Fibroblast of lung (primary cell): ENCODE data around the gene RRAS2. TPM values are rescaled to one million over a fixed set of nuclear protein-coding genes. Genes with fewer than 3 reads are reported as not detected.

Experiments
- DNase-seq, 2 donors: peaks; one replicate each; pipeline versions ENCODE4 v3.0.0 to v3.0.0-alpha.2; 2010; ENCODE audit warnings: low read depth in 2 of 2
- H2AFZ ChIP-seq: 2 replicates; pipeline ENCODE4 v1.5.1; 2012; ENCODE audit warnings: low read length, control low read depth, inconsistent platforms
- H3K27ac ChIP-seq: 2 replicates; pipeline ENCODE4 v1.5.1; 2011; ENCODE audit warnings: low read length, control low read depth; ENCODE audit not compliant: insufficient read depth
- H3K27me3 ChIP-seq: 2 replicates; pipeline ENCODE4 v1.5.1; 2011; ENCODE audit warnings: mild to moderate bottlenecking, low read length; ENCODE audit not compliant: control insufficient read depth, insufficient read depth
- H3K36me3 ChIP-seq: 2 replicates; pipeline ENCODE4 v1.5.1; 2011; ENCODE audit warnings: low read length; ENCODE audit not compliant: control insufficient read depth, insufficient read depth
- H3K4me1 ChIP-seq: 2 replicates; pipeline ENCODE4 v1.5.1; 2011; ENCODE audit warnings: low read length; ENCODE audit not compliant: control insufficient read depth, insufficient read depth; ENCODE audit errors: extremely low read depth
- H3K4me2 ChIP-seq: 2 replicates; pipeline ENCODE4 v1.5.1; 2011; ENCODE audit warnings: low read length, control low read depth; ENCODE audit not compliant: insufficient read depth; ENCODE audit errors: extremely low read depth
- H3K4me3 ChIP-seq, 4 experiments: fragments of 200-600 bp in 1 of 4; sonication (generic) in 1 of 4; replicated peaks in 1 of 4; 2 replicates each; pipeline ENCODE4 v1.5.1; 2011 to 2016; ENCODE audit warnings: low read length in 4 of 4, low read depth in 3 of 4, mild to moderate bottlenecking in 3 of 4, control low read depth in 2 of 4, inconsistent platforms in 1 of 4, mixed read lengths in 1 of 4; ENCODE audit not compliant: insufficient read depth in 1 of 4; ENCODE audit errors: control extremely low read depth in 1 of 4
- H3K79me2 ChIP-seq: 2 replicates; pipeline ENCODE4 v1.5.1; 2012; ENCODE audit warnings: mild to moderate bottlenecking, low read length, inconsistent platforms; ENCODE audit not compliant: control insufficient read depth, insufficient read depth
- H3K9ac ChIP-seq: 2 replicates; pipeline ENCODE4 v1.5.1; 2011; ENCODE audit warnings: mild to moderate bottlenecking, low read length, control low read depth; ENCODE audit not compliant: insufficient read depth
- H3K9me3 ChIP-seq: 2 replicates; pipeline ENCODE4 v1.5.1; 2012; ENCODE audit warnings: low read depth, low read length; ENCODE audit not compliant: control insufficient read depth, insufficient read depth
- H4K20me1 ChIP-seq: 2 replicates; pipeline ENCODE4 v1.5.1; 2011; ENCODE audit warnings: low read length; ENCODE audit not compliant: control insufficient read depth, insufficient read depth; ENCODE audit errors: extremely low read depth
- CTCF ChIP-seq, 2 donors: IDR thresholded peaks in 1 of 2; conservative IDR thresholded peaks in 1 of 2; 1 replicate in 1 of 2; 2 replicates in 1 of 2; pipeline ENCODE4 v1.5.1; 2011 to 2012; ENCODE audit warnings: low read length in 2 of 2, control low read depth in 1 of 2, inconsistent platforms in 1 of 2, low read depth in 1 of 2, mild to moderate bottlenecking in 1 of 2
- EZH2 ChIP-seq: IDR thresholded peaks from 2 replicates; pipeline ENCODE4 v1.5.1; 2012; ENCODE audit warnings: low read length, control low read depth, mild to moderate bottlenecking; ENCODE audit errors: missing control alignments
- polyA plus RNA-seq, 2 donors: library from polyadenylated mRNA; depleted of rRNA in 1 of 2; stranded (reverse) in 1 of 2; unstranded in 1 of 2; fragments of >200 nt; gene quantifications; 2 replicates each; pipeline ENCODE4 v1.2.1, GENCODE V29; 2011 to 2012; ENCODE audit warnings: missing spikeins in 1 of 2
- total RNA-seq: library from RNA; depleted of rRNA; stranded (reverse); fragments of >200 nt; gene quantifications from 2 replicates; pipeline ENCODE4 v1.2.1, GENCODE V29; 2014

The RRAS2 gene
- total and polyA plus RNA-seq, 2 donors (not counting 1 experiment from before 2014, with no cell fraction given), result 160 to 178 TPM

- peaks cover 8% of the 10 kb centered on the region for H3K27me3 ChIP-seq
Observed at GRCh38 chr11:14242187-14242586, 116.8 kb downstream of the RRAS2 start.

GRCh38 chr11:14240951-14241350 is 118.0 kb downstream of the RRAS2 start:
- no peaks in the 10 kb centered on the region for H3K79me2 ChIP-seq
- no peak overlapping the region for H3K9ac ChIP-seq
- H3K27me3 ChIP-seq, result peaks cover 11% of the 10 kb centered on the region
- H3K4me3 ChIP-seq, result no peak overlapping the region
- H2AFZ ChIP-seq, result no peak overlapping the region
- DNase-seq, result no peak
- H3K9me3 ChIP-seq, result no peaks in the 10 kb centered on the region
- H4K20me1 ChIP-seq, result no peaks in the 10 kb centered on the region
- no peaks in the 10 kb centered on the region for H3K4me1 ChIP-seq
- no peak overlapping the region for H3K27ac ChIP-seq
- H3K4me2 ChIP-seq, result no peak overlapping the region
- H3K36me3 ChIP-seq, result no peaks in the 10 kb centered on the region
- no peak for TF ChIP-seq CTCF (conservative IDR thresholded peaks at IDR 0.05 in 1 of 2, IDR thresholded peaks at IDR 0.05 in 1 of 2; ENCODE audit: low read depth in 1 of 2, low read length in 2 of 2)
- no peak for TF ChIP-seq EZH2

More at GRCh38 chr11:14242187-14242586, 116.8 kb downstream of the RRAS2 start:
- H3K9ac ChIP-seq, result no peak overlapping the region
- H4K20me1 ChIP-seq, result no peaks in the 10 kb centered on the region
- H3K79me2 ChIP-seq, result no peaks in the 10 kb centered on the region
- no peak overlapping the region for H3K4me2 ChIP-seq
- H3K27ac ChIP-seq, result no peak overlapping the region
- no peak overlapping the region for H3K4me3 ChIP-seq
- no peak overlapping the region for H2AFZ ChIP-seq
- no peak for DNase-seq
- H3K4me1 ChIP-seq, result no peaks in the 10 kb centered on the region
- no peaks in the 10 kb centered on the region for H3K36me3 ChIP-seq
- no peaks in the 10 kb centered on the region for H3K9me3 ChIP-seq
- TF ChIP-seq CTCF (conservative IDR thresholded peaks at IDR 0.05 in 1 of 2, IDR thresholded peaks at IDR 0.05 in 1 of 2; ENCODE audit: low read depth in 1 of 2, low read length in 2 of 2) (no peak), EZH2 (no peak)

- no peak overlapping the region for H3K4me2 ChIP-seq
- no peaks in the 10 kb centered on the region for H3K36me3 ChIP-seq
- no peaks in the 10 kb centered on the region for H3K79me2 ChIP-seq
- H3K27me3 ChIP-seq, result peaks cover 12% of the 10 kb centered on the region
- no peaks in the 10 kb centered on the region for H3K9me3 ChIP-seq
- H4K20me1 ChIP-seq, result no peaks in the 10 kb centered on the region
- no peaks in the 10 kb centered on the region for H3K4me1 ChIP-seq
- no peak overlapping the region for H3K27ac ChIP-seq
- no peak for DNase-seq
- H2AFZ ChIP-seq, result no peak overlapping the region
- TF ChIP-seq CTCF (conservative IDR thresholded peaks at IDR 0.05 in 1 of 2, IDR thresholded peaks at IDR 0.05 in 1 of 2; ENCODE audit: low read depth in 1 of 2, low read length in 2 of 2) (no peak), EZH2 (no peak)
- H3K9ac ChIP-seq, result no peak overlapping the region
- H3K4me3 ChIP-seq, result no peak overlapping the region
Observed at GRCh38 chr11:14240221-14240620, 118.8 kb downstream of the RRAS2 start.
